GM18951 (cell line): ENCODE results near the gene PARP6.

ENCODE experiments used
- POLR2A ChIP-seq: IDR thresholded peaks from 4 replicates; pipeline ENCODE4 v1.6.1; 2011; ENCODE audit warnings: mild to moderate bottlenecking; ENCODE audit not compliant: insufficient read length, insufficient read depth; ENCODE audit errors: extremely low read depth
- in situ Hi-C: fragments of 300-500 bp; cut with MboI; formaldehyde crosslinking; loops from one replicate; pipeline ENCODE4 v1.12.0; 2022; ENCODE audit warnings: low sequenced_read_pairs, mixed read lengths, inconsistent platforms; ENCODE audit not compliant: unreplicated experiment

Gene PARP6

DNA sequence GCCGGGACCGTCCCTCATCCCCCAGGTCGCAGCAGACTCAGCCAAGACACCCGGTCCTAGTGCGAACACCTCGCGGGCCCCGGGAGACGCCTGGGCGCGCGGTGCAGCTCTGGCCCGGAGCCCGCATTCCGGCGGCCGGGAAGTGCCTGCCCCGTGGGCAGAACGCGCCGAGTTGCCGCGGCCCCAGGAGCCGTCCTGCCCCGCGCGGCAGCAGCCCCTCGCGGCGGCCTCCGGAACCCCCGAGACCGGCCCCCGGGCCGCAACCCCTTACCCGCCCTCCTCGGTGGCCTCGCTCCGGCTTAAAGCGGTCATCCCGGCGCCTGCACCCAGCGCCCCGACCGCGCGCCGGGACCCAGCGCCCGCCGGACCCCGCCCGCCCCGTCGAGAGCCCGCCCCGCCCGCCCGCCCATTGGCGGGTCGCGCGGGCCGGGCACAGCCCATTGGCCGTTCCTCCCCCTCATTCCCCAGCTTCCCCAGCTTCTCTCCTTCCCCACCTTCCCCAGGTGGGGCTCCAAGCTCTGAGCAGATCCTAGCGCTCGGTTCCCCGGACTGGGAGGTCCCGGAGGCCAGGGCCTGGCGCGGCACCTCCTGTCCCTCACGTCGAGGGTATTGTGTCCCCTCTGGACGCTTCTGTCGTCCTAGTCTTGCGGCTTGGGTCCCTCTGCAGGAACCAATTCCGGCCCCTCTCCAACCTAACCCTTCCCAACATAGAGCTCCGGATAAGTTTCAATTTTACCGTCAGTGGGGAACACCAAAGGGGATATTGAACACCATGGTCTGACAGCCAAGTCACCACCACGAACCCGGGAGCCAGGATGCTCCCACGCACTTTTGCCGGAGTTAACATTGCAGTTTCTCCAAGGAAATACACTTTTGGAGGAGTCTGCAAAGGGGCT, 74.6 kb downstream of the PARP6 start, which contains the start of gene GRAMD2A:
TSS of gene GRAMD2A (minus strand) at position 328 of the 896 bp plus-strand sequence.
- TF ChIP-seq POLR2A: no peak
- in situ Hi-C loops: no loop called here

DNA sequence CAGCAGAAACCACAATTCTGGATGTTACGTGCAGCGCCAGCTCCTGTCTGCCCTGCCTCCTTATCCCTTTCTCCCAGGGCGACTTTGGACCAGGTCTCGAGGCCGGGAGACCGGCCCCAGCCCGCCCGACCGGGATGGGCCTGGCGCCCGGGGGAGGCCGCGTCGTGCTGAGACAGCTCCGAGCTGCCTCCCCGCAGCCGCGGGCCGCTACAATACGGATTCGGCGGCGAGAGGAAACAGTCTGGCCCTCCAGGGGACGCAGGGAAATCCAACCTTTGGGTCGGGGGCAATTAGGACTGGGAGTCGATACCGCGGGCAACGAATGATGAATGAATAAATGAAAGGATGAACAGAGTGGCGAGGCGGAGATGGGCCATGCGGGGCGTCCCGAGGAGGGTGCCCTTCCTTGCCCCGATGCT, 75.3 kb downstream of the PARP6 start:
- TF ChIP-seq POLR2A: no peak
- in situ Hi-C loops: no loop called here

DNA sequence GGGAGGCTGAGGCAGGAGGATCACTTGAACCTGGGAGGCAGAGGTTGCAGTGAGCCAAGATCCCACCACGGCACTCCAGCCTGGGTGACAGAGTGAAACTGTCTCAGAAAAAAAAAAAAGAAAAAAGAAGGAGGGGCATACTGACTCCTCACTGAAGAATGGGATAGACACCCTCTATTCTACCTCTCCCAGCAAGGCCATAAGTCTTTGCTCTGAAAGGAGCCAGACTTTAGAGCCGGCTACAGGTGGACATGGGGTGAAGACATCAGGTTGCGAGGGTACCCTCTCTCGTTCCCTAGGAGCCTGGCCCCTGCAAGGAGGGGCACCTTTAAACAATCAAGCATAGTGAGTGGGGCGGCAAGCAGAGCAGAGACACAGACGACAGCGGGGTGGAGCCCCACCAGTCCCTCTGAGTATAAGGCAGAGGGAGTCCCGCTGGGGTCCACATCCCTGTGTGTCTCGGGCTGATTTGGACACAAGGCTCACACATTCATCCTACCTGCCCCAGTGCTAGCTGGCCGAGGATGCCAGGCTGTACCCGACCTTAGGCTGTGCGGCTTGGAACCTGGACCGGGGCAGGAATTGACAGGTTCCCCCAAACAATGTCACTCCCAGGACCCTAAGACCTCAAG, 75.8 kb downstream of the PARP6 start:
- in situ Hi-C loops: no loop called here
- TF ChIP-seq POLR2A: no peak

DNA sequence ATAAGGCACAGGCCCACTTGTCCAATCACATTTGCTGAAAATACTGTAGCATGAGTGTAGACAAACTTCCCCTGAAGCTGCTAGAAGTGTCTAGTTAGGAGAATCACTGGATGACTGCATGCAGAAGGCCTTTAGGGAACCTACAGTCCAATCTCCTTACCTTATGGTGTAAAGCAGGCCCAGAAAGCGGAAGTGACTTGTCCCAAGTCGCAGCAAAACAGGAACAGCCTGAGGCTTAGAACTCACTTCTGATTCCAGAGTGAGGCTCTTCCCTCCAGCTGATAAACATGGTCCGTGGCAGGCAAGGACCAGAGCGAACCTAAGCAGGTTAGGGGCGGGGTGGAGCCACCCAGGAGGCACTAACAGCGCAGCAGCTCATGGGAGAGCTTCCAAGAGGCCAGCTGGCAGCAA, 77.2 kb downstream of the PARP6 start:
- in situ Hi-C loops: no loop called here
- TF ChIP-seq POLR2A: no peak

DNA sequence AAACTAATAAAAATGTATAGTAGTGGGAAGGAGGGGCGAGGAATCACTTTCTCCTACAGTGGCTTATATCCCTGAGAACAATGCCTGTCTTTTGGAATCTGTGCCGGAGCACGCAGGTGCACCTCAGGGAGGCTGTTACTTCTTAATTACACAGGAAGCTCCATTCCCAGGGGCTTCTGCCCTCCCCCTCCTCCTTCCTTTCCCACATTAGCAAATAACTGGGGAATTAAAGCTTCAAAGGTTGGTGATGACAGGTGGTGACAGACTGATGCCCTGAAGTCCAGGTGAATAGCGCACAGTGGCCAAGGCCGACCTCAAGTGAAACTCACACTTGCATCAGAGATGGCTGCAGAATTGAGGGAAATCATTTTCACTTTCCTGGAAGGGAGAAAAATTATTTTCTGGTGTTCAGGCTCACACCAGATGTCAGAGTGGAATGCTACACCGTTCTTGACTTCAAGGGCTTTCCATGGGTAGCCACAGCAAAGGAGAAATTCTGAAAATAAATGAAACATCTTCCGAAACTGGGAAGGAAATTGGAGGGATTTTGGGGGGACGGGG, 78.4 kb downstream of the PARP6 start:
- in situ Hi-C loops: no loop called here
- no peak for TF ChIP-seq POLR2A

DNA sequence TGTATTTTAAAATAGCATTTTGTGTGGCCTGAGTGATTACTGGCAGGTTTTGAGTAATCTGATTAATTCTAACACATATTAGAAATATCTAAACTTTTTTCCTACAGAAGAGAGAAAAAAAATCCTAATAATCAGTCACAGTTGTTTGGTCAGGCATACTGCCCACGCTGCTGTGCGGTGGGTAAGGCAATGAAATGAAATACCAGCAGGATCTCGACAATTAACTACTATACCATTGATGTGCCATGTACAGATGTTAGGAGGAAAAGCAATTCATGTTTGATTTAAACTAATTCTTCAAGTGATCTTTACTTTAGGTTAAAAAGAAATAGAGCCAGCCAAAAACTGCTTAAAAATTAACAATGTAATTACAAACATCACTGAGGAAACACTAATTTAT, 79.9 kb downstream of the PARP6 start:
- in situ Hi-C loops: no loop called here
- no peak for TF ChIP-seq POLR2A
